CD1c-positive myeloid dendritic cell (primary cell): ENCODE data around the gene CYBA.

Experiments
- DNase-seq: peaks from one replicate; pipeline ENCODE4 v3.0.0-alpha.2; 2016; ENCODE audit errors: extremely low spot score

Gene CYBA

DNA sequence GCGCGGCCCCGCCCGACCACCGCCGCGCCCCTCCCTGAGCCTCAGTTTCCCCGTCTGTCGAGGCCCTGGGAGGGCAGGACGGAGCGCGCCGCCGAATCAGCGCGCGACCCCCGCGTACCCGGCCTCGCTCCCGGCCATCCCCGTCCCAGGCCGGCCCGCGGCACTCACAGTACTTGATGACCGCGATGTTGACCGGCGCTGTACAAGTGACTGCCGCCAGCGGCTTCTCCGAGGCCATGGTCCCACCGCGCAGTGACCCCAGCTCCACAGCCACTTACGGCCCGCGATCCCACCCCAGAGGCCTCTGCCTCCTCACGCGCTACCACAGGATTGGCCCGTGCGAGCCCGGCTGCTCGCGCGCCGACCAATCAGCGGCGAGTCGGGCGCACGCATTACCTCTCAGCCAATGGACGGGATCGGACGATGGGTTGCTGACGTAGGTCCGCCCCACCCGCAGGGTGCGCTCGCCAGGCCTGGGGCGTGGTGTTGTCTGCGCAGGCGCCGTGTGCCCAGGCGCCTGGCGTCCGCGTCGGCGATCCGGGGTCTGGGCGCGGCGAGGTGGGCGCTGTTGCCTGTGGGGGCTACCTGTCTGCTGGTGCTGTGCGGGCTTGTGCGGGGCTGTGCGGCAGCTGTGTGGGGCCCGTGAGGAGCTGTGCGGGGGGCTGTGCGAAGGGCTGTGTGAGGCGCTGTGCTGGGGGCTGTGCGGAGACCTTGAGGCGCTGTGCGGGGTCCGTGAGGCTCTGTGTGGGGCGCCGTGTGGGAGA, 12.2 kb upstream of the CYBA start, which contains the start of gene MVD:
MVD (minus strand) TSS at position 249 of the 764 bp plus-strand sequence; CDS start at position 238, 11 bp downstream.
- peak; percentile 99 for DNase-seq

DNA sequence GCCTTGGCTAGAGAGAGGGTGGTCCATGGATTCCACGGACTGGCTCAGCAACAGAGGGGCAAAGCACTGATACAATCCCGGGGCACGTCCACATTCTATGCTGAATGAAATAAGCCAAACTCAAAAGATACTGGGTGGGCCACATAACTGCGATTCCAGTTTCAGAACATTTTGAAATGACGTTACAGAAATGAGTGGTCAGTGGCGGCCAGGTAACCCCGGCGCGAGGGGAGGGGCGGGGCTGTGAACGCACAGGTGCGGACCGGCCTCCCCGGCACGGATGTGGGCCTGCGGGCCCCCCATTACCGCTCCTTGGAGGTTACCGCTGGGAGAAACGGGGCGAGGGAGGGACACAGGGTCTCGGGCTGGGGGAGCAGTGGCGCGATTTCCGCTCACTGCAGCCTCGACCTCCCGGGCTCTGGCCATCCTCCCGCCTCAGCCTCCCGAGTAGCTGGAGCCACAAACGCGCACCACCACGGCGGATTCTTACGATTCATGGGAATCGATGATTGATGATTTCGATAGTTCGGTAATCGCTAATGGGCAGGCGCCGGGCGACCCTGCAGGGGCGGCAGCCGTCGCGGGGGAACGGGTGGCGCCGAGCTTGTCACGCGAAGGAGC, 11.5 kb upstream of the CYBA start:
- DNase-seq: no peak

GRCh38 chr16:88661468-88661867, 10.6 kb upstream of the CYBA start:
- no peak for DNase-seq

GRCh38 chr16:88659160-88659559, 8.3 kb upstream of the CYBA start:
- DNase-seq: no peak

DNA sequence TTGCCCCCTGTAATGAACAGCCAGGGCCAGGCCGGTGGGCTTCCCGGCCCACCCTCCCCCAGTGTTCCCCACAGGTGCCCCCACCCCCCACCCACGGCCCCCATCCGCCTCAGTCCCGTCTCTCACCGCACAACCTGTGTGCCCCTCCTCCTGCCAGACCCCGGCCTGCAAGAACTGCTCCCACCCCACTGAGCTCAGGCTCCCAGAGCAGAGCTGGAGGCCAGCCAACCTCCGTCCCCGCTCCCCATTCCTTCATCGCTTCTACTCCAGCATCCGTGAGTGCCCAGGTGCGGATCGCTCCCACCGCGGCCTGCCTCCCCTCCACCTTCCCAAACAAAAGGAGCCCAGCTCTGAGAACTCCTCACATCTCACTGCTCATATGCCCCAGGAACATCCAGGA, 7.9 kb upstream of the CYBA start:
- no peak for DNase-seq

DNA sequence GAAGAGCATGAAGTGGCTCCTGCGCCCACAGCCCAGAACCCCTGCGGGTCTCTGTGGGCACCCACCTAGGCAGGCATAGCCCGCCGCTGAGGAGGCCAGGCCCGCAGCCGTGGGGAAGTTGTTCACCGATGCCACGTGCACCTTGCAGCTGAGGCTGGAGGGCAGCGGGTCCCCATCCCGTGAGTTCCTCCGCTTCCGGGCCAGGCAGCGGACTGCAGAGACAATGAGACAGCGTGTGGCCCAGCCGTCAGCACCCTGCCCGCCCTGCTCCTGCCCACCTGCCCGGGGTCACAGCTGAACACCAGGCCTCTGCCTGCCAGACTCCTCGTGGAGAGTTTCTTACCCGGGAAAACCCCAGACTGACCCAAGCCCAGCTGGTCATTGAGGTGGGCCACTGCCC, 6.5 kb upstream of the CYBA start:
- no peak for DNase-seq

GRCh38 chr16:88656291-88656980, 5.6 kb upstream of the CYBA start:
- DNase-seq: no peak

GRCh38 chr16:88655733-88656281, 5.0 kb upstream of the CYBA start:
- DNase-seq: no peak

DNA sequence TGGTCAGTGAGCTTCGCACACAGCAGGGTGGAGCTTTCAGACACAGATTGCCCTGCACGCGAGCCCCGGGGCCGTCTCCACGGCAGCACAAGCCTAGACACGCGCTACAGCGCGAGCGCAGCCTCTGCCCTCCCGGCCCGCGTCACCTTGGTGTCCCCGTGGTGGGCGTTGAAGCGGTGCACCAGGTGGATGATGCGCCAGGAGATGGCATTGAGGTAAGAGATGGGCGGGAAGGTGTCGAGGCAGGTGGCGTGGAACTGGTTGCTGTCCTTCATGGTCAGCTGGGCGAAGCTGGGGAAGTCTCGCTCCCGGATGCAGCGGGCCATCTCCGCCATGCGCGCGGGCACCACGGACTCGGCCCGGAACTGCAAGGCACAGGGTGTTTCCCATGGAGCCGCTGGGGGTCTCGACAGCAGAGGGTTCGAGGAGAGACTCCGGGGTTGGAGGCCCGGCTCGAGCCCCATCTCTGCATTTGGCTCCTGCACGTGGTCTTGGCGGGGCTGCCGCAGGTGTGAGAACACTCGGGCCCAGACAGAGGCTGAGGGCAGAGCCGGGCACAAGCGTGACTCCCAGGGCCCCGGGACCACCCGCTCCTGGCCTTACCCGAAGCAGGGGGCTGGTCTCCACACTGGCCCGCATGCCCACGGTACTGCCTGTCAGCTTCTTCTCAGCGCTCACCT, 4.3 kb upstream of the CYBA start:
- no peak for DNase-seq

DNA sequence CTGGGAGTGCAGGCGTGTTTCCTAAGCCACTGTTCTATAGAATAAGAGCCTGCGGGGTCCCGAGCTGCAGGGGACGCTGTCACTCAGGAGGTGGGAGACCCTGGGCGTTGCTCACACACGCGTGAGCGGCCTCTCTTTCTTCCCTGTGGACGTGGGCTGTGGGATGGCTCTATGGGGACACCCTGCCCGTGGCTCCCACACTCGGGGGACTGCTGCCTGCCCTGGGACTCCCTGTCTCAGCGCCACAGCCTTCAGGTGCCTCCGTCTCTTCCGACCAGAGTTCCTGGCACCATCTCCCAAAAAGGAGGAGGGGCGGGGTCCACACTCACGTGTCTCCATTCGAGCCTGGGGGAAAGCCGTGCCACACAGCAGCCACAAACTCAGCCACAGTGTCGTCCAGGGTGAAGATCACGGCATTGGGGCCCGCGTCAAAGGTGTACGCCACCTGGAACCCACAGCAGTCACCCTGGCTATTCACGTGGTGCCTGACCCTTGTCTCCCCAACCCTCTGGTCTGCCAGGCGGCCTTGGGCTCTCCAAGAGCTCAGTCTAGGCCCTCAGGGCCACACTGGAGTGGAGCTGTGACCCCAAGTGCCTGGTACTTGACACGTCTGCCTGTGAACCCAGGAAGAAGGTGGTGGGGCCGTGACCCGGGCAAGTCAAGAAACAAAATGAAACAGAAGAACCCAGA, 3.7 kb upstream of the CYBA start:
- DNase-seq: no peak

DNA sequence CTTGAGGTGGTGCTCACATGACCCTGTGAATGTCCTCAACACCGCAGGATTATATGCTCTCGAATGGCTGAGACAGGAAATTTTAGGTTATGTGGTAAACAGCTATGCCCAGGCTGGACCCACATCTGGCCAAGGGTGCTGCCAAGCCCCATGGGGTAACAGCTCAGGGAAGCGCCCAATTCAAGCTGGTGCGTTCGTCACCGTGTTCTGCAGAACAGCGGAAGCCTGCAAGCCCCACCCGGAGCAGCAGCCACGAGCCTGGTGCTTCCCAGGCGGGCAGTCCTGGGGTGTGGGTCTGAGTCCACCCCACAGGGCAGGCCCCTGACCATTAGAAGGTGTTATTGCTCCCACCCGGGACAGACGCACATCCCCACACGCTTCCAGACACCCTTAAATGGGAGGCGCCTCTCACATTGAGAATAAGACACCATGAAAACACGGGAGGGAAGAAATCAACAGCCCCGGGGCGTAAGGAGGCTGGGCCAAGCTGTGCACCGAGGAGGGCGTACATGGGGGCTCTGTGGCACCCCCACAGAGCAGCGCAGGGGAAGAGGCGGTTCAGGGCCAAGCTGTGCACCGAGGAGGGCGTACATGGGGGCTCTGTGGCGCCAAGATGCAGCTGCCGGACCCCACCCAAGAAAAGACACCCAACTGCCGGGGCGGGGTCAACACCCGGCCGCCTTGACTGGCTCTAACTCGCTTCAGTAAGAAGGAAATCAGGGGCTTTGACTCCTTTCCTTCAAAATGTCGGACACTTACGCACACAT, 2.9 kb upstream of the CYBA start:
- DNase-seq: no peak

DNA sequence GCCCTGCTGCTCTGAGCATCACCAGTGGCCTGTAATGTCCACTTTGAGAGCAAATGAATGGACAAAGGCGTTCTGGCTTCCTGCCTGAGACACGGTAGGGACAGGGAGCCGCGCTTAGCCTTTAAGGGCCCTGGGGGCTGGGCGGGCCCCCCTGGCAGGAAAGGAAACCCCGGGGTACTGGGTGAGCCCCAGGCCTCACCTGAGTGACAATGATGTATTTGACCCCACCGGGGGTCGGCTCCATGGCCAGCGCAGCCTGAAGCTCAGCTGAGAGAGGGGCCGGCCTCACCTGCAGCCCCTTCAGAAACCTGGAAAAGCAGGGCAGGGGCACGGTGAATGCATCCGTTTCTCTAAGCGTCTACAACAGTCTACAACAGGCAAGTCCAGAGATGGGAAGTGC, 2.2 kb upstream of the CYBA start:
- DNase-seq: no peak

- no peak for DNase-seq
These were observed 1.9 kb upstream of the CYBA start for GRCh38 chr16:88652762-88653063.

- no peak for DNase-seq
These were observed 1.3 kb upstream of the CYBA start for GRCh38 chr16:88651989-88652761.

- peak; percentile 43 for DNase-seq
These were observed 579 bp upstream of the CYBA start for GRCh38 chr16:88651276-88651988.

DNA sequence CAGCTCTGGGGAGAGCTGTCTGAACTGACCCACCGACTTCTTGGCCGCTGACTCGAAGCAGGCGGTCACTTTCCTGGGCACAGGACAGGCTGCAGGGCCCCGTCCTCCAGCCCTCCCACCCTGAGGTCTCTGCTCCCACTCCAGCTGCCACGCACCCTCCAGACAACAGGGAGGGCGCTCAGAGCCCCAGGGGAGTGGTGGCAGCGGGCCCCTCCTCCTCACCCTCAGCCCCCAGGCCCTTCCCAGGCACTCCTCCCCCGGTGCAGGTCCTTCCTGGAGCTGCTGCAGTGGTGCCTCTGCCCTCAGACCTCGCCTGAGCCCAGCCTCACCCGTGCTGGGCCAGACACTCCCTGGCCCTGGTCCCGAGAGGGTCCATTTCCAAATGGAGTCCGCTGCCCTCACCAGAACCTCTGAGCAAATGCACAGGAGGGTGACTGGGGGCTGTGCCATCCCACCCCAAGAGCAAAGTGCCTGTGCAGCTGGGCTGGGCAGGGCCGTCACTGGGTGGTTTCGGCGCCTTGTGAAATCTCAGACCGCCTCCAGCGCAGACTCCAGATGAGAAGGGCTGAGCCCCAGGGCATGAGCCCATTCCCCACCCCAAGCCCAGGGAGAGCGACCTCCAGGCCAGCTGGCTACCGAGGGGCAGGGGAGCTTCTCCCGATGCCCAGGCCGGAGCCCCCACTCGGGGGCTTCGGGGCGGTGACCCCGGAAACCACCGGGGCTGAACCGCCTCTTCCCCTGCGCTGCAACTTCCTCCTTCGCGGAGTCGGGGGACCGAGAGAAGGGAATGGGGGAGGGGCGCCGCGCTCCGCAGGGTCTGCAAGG, 717 bp downstream of the CYBA start:
- peak; percentile 48 for DNase-seq

- DNase-seq: no peak
These were observed 1.5 kb downstream of the CYBA start for GRCh38 chr16:88649195-88649923.
